ENCODE results near the gene SOX2. TPM values are rescaled to one million over a fixed set of nuclear protein-coding genes. Genes with fewer than 3 reads are reported as not detected.
"Not testable (repeated sequence)": the region's sequence is repeated elsewhere in the genome, so short reads cannot be mapped to it uniquely, and the experiment has no call there.

SOX2 gene
- total and polyA plus RNA-seq, 2 experiments from 2014 or later, result 2.2 to 3.5 TPM

DNA sequence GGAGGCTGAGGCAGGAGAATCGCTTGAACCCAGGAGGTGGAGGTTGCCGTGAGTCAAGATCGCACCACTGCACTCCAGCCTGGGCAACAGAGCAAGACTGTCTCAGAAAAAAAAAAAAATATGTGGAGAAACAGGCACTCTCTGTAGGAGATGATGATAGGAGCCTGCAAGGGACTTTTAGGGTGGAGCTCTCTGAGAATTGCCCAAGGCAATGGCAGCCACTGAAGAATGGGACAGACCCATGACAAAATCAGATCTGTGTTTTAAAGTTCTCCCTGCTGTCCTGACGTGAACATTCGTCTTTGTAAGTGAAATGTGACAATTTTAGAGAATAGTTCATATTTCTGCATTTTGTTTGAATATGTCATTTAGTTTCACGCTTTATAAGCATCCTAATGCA lies 50.2 kb downstream of the SOX2 start:
- WGBS (ENCODE audit: low lambda C conversion rate, missing lambda C conversion rate), result 93% methylated on average over 6 of the region's 6 CpGs
- H3K27me3 ChIP-seq, result peaks cover 5% of the 10 kb centered on the region
- no peak for DNase-seq (ENCODE audit: low spot score)

DNA sequence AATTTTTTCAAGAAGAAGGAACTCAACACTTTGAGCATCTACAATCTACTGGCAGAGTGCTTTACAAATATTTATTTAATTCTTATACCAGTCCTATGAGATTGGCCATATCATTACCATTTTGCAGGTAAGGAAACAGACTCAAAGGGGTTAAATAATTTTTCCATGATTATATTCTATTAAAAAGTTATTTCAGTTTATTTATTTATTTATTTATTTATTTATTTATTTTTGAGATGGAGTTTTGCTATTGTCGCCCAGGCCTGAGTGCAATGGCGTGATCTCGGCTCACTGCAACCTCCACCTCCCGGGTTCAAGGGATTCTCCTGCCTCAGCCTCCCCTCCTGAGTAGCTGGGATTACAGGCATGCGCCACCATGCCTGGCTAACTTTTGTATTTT lies 52.3 kb downstream of the SOX2 start:
- not testable (repeated sequence) for H3K27ac ChIP-seq; H4K20me1 ChIP-seq (ENCODE audit: insufficient read depth, poor library complexity, severe bottlenecking); H3K79me2 ChIP-seq; H3K4me1 ChIP-seq (ENCODE audit: insufficient read depth); H2AFZ ChIP-seq; DNase-seq (ENCODE audit: low spot score); H3K4me3 ChIP-seq; H3K27me3 ChIP-seq; H3K4me2 ChIP-seq; H3K9me3 ChIP-seq (ENCODE audit: low read depth); H3K36me3 ChIP-seq (replicated peaks; ENCODE audit: insufficient read depth, low read depth); H3K9me2 ChIP-seq (replicated peaks; ENCODE audit: insufficient read depth)
- WGBS (ENCODE audit: low lambda C conversion rate, missing lambda C conversion rate), result 94% methylated on average over 5 of the region's 5 CpGs

More for the DNA sequence above, 50.2 kb downstream of the SOX2 start:
- no peak overlapping the region for H2AFZ ChIP-seq
- H3K9me3 ChIP-seq (ENCODE audit: low read depth), result no peaks in the 10 kb centered on the region
- no peaks in the 10 kb centered on the region for H3K4me1 ChIP-seq (ENCODE audit: insufficient read depth)
- no peak overlapping the region for H3K4me3 ChIP-seq
- H3K36me3 ChIP-seq (replicated peaks; ENCODE audit: insufficient read depth, low read depth), result no peaks in the 10 kb centered on the region
- no peak overlapping the region for H3K27ac ChIP-seq
- H3K9me2 ChIP-seq (replicated peaks; ENCODE audit: insufficient read depth), result no peaks in the 10 kb centered on the region
- no peaks in the 10 kb centered on the region for H4K20me1 ChIP-seq (ENCODE audit: insufficient read depth, poor library complexity, severe bottlenecking)
- no peaks in the 10 kb centered on the region for H3K79me2 ChIP-seq
- TF ChIP-seq EZH2 (IDR thresholded peaks at IDR 0.05; ENCODE audit: borderline replicate concordance) (no peak), EZH2phosphoT487 (IDR thresholded peaks at IDR 0.05; ENCODE audit: low read depth, severe bottlenecking, unreplicated experiment) (no peak)
- TF ChIP-seq, protein P1, sequence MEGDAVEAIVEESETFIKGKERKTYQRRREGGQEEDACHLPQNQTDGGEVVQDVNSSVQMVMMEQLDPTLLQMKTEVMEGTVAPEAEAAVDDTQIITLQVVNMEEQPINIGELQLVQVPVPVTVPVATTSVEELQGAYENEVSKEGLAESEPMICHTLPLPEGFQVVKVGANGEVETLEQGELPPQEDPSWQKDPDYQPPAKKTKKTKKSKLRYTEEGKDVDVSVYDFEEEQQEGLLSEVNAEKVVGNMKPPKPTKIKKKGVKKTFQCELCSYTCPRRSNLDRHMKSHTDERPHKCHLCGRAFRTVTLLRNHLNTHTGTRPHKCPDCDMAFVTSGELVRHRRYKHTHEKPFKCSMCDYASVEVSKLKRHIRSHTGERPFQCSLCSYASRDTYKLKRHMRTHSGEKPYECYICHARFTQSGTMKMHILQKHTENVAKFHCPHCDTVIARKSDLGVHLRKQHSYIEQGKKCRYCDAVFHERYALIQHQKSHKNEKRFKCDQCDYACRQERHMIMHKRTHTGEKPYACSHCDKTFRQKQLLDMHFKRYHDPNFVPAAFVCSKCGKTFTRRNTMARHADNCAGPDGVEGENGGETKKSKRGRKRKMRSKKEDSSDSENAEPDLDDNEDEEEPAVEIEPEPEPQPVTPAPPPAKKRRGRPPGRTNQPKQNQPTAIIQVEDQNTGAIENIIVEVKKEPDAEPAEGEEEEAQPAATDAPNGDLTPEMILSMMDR (IDR thresholded peaks at IDR 0.05; ENCODE audit: poor library complexity), result no peak
- H3K4me2 ChIP-seq, result no peak overlapping the region

Small RNAs within 50 kb of the gene (small RNA-seq; reads per million reads assigned to genes)
- not detected for gene RF01954
